Measurements from ENCODE around the gene GRIK4.

GRCh38 chr11:120858740-120859139 is 347.2 kb downstream of the GRIK4 start:
- TF ChIP-seq CTCF (IDR thresholded peaks at IDR 0.05; ENCODE audit: insufficient read depth, low read length) (no peak), REST (IDR thresholded peaks at IDR 0.05; ENCODE audit: insufficient replicate concordance, low read depth) (no peak)
